K562 (cell line): ENCODE measurements around the gene VLDLR. TPM values are rescaled to one million over a fixed set of nuclear protein-coding genes. Genes with fewer than 3 reads are reported as not detected.

Source experiments
- ATAC-seq: fragments of 200-7000 bp; cut with Tn5 transposase; 3 replicates; pipeline ENCODE4 v1.9.1; 2020; ENCODE audit warnings: moderate library complexity
- BruUV-seq: library from RNA; stranded (reverse); fragments of 400-500 nt; replicated peaks from 2 replicates; lab custom pipeline; 2021; lab: Mats Ljungman, UMichigan
- CTCF ChIA-PET: fragments of 300-600 bp; formaldehyde crosslinking; extraction: SDS; loops from one replicate; lab custom pipeline; 2021; ENCODE audit warnings: low intra/inter-chr PET ratio; lab: Yijun Ruan, JAX
- POLR2A ChIA-PET: fragments of 300-600, 350-650 bp; sonication (Branson Sonifier 250); formaldehyde crosslinking; extraction: SDS; loops from one replicate; lab custom pipeline; 2021; ENCODE audit warnings: antibody characterized with exemption, inconsistent platforms; lab: Yijun Ruan, JAX
- DNase-seq, 4 experiments: peaks; one replicate each; pipeline versions ENCODE4 v3.0.0 to v3.0.0-alpha.2; 2011 to 2018; ENCODE audit warnings: low spot score in 3 of 4, mixed read lengths in 3 of 4; ENCODE audit errors: extremely low read depth in 1 of 4
- FAIRE-seq: peaks from 2 replicates; lab custom pipeline; 2011; peaks lifted over from hg19 to GRCh38; lab: Jason Lieb, UNC
- H2AFZ ChIP-seq: 2 replicates; pipeline ENCODE4 v1.6.0; 2011; ENCODE audit warnings: low read depth, low read length, control low read depth, inconsistent platforms
- H3K27ac ChIP-seq: fragments of 200-600 bp; 3 replicates; pipeline ENCODE4 v1.8.0; 2011; ENCODE audit warnings: low read depth, mild to moderate bottlenecking, control low read depth, inconsistent platforms, low read length, moderate library complexity, mixed read lengths; ENCODE audit errors: extremely low read depth
- H3K27me3 ChIP-seq, 2 experiments: fragments of 300-600 bp in 1 of 2; 2 replicates in 1 of 2; 3 replicates in 1 of 2; pipeline versions ENCODE4 v1.6.0 to v1.8.0; 2011; ENCODE audit warnings: inconsistent platforms in 2 of 2, low read length in 2 of 2, mild to moderate bottlenecking in 1 of 2, mixed read lengths in 1 of 2, moderate library complexity in 1 of 2; ENCODE audit not compliant: control insufficient read depth in 2 of 2, insufficient read depth in 2 of 2
- H3K36me3 ChIP-seq: fragments of 300-600 bp; 3 replicates; pipeline ENCODE4 v1.8.0; 2011; ENCODE audit warnings: mild to moderate bottlenecking, low read length, inconsistent platforms; ENCODE audit not compliant: control insufficient read depth, insufficient read depth
- H3K4me1 ChIP-seq, 2 experiments: fragments of 200-600 bp in 1 of 2; replicated peaks in 1 of 2; 2 replicates in 1 of 2; 3 replicates in 1 of 2; pipeline versions ENCODE4 v1.5.1 to v1.8.0; 2011; ENCODE audit warnings: inconsistent platforms in 2 of 2, low read length in 2 of 2, mild to moderate bottlenecking in 1 of 2, mixed read lengths in 1 of 2, moderate library complexity in 1 of 2; ENCODE audit not compliant: control insufficient read depth in 2 of 2, insufficient read depth in 2 of 2
- H3K4me2 ChIP-seq: 2 replicates; pipeline ENCODE4 v1.6.1; 2011; ENCODE audit warnings: low read length, control low read depth, inconsistent platforms, mixed read lengths; ENCODE audit not compliant: insufficient read depth
- H3K4me3 ChIP-seq: fragments of 200-600 bp; sonication (generic), shearing (Covaris generic); 2 replicates; pipeline ENCODE4 v1.5.1; 2016; ENCODE audit warnings: control low read depth, inconsistent platforms
- H3K79me2 ChIP-seq: fragments of 200-600 bp; 3 replicates; pipeline ENCODE4 v1.8.0; 2011; ENCODE audit warnings: low read length, inconsistent platforms; ENCODE audit not compliant: control insufficient read depth, insufficient read depth
- H3K9ac ChIP-seq, 2 experiments: 2 replicates each; pipeline versions ENCODE4 v1.6.0 to v1.6.1; 2011; ENCODE audit warnings: low read depth in 2 of 2, low read length in 2 of 2, control low read depth in 1 of 2, inconsistent platforms in 1 of 2, mild to moderate bottlenecking in 1 of 2, mixed read lengths in 1 of 2; ENCODE audit not compliant: insufficient read depth in 1 of 2
- H3K9me1 ChIP-seq: one replicate; pipeline ENCODE4 v1.6.0; 2011; ENCODE audit warnings: inconsistent platforms, mild to moderate bottlenecking, low read length, moderate library complexity; ENCODE audit not compliant: control insufficient read depth, insufficient read depth
- H3K9me3 ChIP-seq: replicated peaks from 2 replicates; pipeline ENCODE4 v1.5.1; 2011; ENCODE audit warnings: low read depth, low read length, inconsistent platforms; ENCODE audit not compliant: control insufficient read depth, insufficient read depth
- H4K20me1 ChIP-seq: replicated peaks from 2 replicates; pipeline ENCODE4 v1.6.1; 2011; ENCODE audit warnings: low read length, inconsistent platforms, mixed read lengths; ENCODE audit not compliant: control insufficient read depth, insufficient read depth
- ARID1B ChIP-seq: fragments of 450-650 bp; IDR thresholded peaks from 2 replicates; pipeline ENCODE4 v1.6.1; 2016; ENCODE audit warnings: antibody characterized with exemption, mild to moderate bottlenecking, inconsistent platforms
- ASH1L ChIP-seq: fragments of 450-650 bp; IDR thresholded peaks from 2 replicates; pipeline ENCODE4 v1.6.1; 2018; ENCODE audit warnings: borderline replicate concordance, mild to moderate bottlenecking, low read depth; ENCODE audit not compliant: partially characterized antibody
- CBFA2T2 ChIP-seq: fragments of 450-650 bp; conservative IDR thresholded peaks from 2 replicates; pipeline ENCODE4 v1.6.1; 2017; ENCODE audit warnings: mild to moderate bottlenecking
- CBFA2T3 ChIP-seq: fragments of 450-650 bp; IDR thresholded peaks from 2 replicates; pipeline ENCODE4 v1.6.1; 2017
- MAFK ChIP-seq: IDR thresholded peaks from 2 replicates; pipeline ENCODE4 v1.6.1; 2011; ENCODE audit warnings: low read length, improper control_type of control experiment
- NCOR1 ChIP-seq: fragments of 450-650 bp; IDR thresholded peaks from 2 replicates; pipeline ENCODE4 v1.6.1; 2016; ENCODE audit warnings: mild to moderate bottlenecking, moderate library complexity
- RHOXF2B ChIP-seq: fragments of 250-450 bp; sonication (Bioruptor Pico); conservative IDR thresholded peaks from 2 replicates; pipeline ENCODE4 v1.5.1; 2021
- TAL1 ChIP-seq: fragments of 450-650 bp; IDR thresholded peaks from 2 replicates; pipeline ENCODE4 v1.6.1; 2016; ENCODE audit warnings: mild to moderate bottlenecking
- TCF3 ChIP-seq: sonication (generic); formaldehyde crosslinking; IDR thresholded peaks from 2 replicates; pipeline ENCODE4 v1.4.0; 2020; ENCODE audit warnings: mild to moderate bottlenecking, missing genetic modification reagents
- TEAD4 ChIP-seq, 2 experiments: sonication (generic) in 1 of 2; formaldehyde crosslinking in 1 of 2; IDR thresholded peaks; 2 replicates each; pipeline versions ENCODE4 v1.6.1 to v1.8.0; 2012 to 2022; ENCODE audit warnings: borderline replicate concordance in 1 of 2, inconsistent platforms in 1 of 2, low read length in 1 of 2, mild to moderate bottlenecking in 1 of 2, missing genetic modification reagents in 1 of 2
- WGBS: fragments of 100-300 bp; shearing (Covaris generic); methylation state at CpG from one replicate; pipeline ENCODE4 v1.1.6; 2016; ENCODE audit warnings: low coverage, mixed read lengths; ENCODE audit not compliant: insufficient coverage; ENCODE audit errors: missing lambda C conversion rate; 5-methylcytosine and 5-hydroxymethylcytosine counted together
- in situ Hi-C: fragments of 300-500 bp; cut with MboI; formaldehyde crosslinking; loops from 4 replicates; pipeline ENCODE4 v1.15.0; 2018; ENCODE audit warnings: inconsistent platforms, mixed read lengths
- intact Hi-C: fragments of 100-400 bp; cut with micrococcal nuclease; formaldehyde crosslinking; loops from 2 replicates; pipeline ENCODE4 v1.14.2; 2022
- polyA plus RNA-seq, 8 experiments: library from polyadenylated mRNA; depleted of rRNA in 4 of 8; stranded (reverse) in 5 of 8; unstranded in 3 of 8; fragments of >200 nt; fragmentation: Nextera tagmentation in 2 of 8; fragmentation: Illumina TruSeq in 1 of 8; extraction: Ambion mirVana in 2 of 8; extraction: Trizol in 1 of 8; gene quantifications; 2 replicates each; pipeline versions ENCODE4 v1.2.1 to v1.2.3, GENCODE V29; 2011 to 2014; ENCODE audit warnings: inconsistent platforms in 1 of 8, missing spikeins in 1 of 8
- total RNA-seq, 7 experiments: library from RNA; depleted of rRNA in 6 of 7; stranded (reverse); fragments of >200 nt in 6 of 7; fragmentation: Illumina TruSeq in 2 of 7; extraction: Trizol in 2 of 7; gene quantifications; 2 replicates each; pipeline versions ENCODE4 v1.2.1 to v1.2.3, GENCODE V29; 2011 to 2021; ENCODE audit warnings: low replicate concordance in 1 of 7

The VLDLR gene
- total and polyA plus RNA-seq, 9 of the 15 experiments (the other 6 are each of a cell fraction or from before 2014, with no cell fraction given), result 0.03 to 0.58 (median 0.08) TPM

GRCh38 chr9:2637390-2637789, 15.8 kb downstream of the VLDLR start:
- no peak overlapping the region for H3K4me3 ChIP-seq
- no TSS peak for BruUV-seq
- intact Hi-C loops, result no loop called here
- no peak overlapping the region for H3K4me2 ChIP-seq
- in situ Hi-C loops, result no loop called here
- H3K36me3 ChIP-seq, result no peaks in the 10 kb centered on the region
- no peaks in the 10 kb centered on the region for H3K9me1 ChIP-seq
- no peak overlapping the region for H3K27ac ChIP-seq
- FAIRE-seq (no peak), ATAC-seq (no peak), DNase-seq (no peak)
- 0% methylated on average over 8 of the region's 10 CpGs for WGBS
- H3K4me1 ChIP-seq, result no peaks in the 10 kb centered on the region
- POLR2A ChIA-PET, result interaction anchor here (1.1 kb wide), 1 partner anchor 9 kb away, joined by 3 read pairs; no protein-coding TSS in a partner anchor
- TF ChIP-seq RHOXF2B (CRISPR knock-in tag) (no peak), CBFA2T3 (peak; percentile 66), TCF3 (CRISPR knock-in tag) (peak; percentile 38), TAL1 (peak; percentile 55), TEAD4 (IDR thresholded peaks at IDR 0.05; ENCODE audit: low read length) (0 out of 2 replicates have a peak, but pooled peaks have one; percentile 47), TEAD4 (CRISPR knock-in tag; IDR thresholded peaks at IDR 0.05; ENCODE audit: borderline replicate concordance) (no peak), CBFA2T2 (peak; percentile 38), NCOR1 (peak; percentile 21; the same call in 1 of the 2 replicates), ARID1B (peak; percentile 47; the same call in 1 of the 2 replicates), ASH1L (no peak), MAFK (no peak)
- no peaks in the 10 kb centered on the region for H3K27me3 ChIP-seq
- no peaks in the 10 kb centered on the region for H4K20me1 ChIP-seq
- H3K9me3 ChIP-seq, result no peaks in the 10 kb centered on the region
- no peak overlapping the region for H2AFZ ChIP-seq
- no peak overlapping the region for H3K9ac ChIP-seq
- H3K79me2 ChIP-seq, result no peaks in the 10 kb centered on the region
- CTCF ChIA-PET, result no interaction called here
